ENCODE results near the gene OR5K4.

OR5K4 gene

GRCh38 chr3:98353554-98353953 is at the start of gene OR5K4:
Gene OR5K4, plus strand, starts transcription at chr3:98353854. Its CDS starts 0 bp downstream, at chr3:98353854.
- DNase-seq (ENCODE audit: low read depth): no peak
- no peak for TF ChIP-seq CTCF (conservative IDR thresholded peaks at IDR 0.05; ENCODE audit: control insufficient read depth, insufficient read depth, low read depth, low read length)
- no peak within 1 kb of the TSS for H3K4me3 ChIP-seq (ENCODE audit: control insufficient read depth, low read depth, low read length)

GRCh38 chr3:98322101-98322500 is 31.6 kb upstream of the OR5K4 start:
- no peak overlapping the region for H3K4me3 ChIP-seq (ENCODE audit: control insufficient read depth, low read depth, low read length)
- no peak for DNase-seq (ENCODE audit: low read depth)
- no peak for TF ChIP-seq CTCF (conservative IDR thresholded peaks at IDR 0.05; ENCODE audit: control insufficient read depth, insufficient read depth, low read depth, low read length)

GRCh38 chr3:98322686-98323085 is 31.0 kb upstream of the OR5K4 start:
- TF ChIP-seq CTCF (conservative IDR thresholded peaks at IDR 0.05; ENCODE audit: control insufficient read depth, insufficient read depth, low read depth, low read length): no peak
- no peak for DNase-seq (ENCODE audit: low read depth)
- no peak overlapping the region for H3K4me3 ChIP-seq (ENCODE audit: control insufficient read depth, low read depth, low read length)

GRCh38 chr3:98323425-98323824 is 30.2 kb upstream of the OR5K4 start:
- TF ChIP-seq CTCF (conservative IDR thresholded peaks at IDR 0.05; ENCODE audit: control insufficient read depth, insufficient read depth, low read depth, low read length): no peak
- H3K4me3 ChIP-seq (ENCODE audit: control insufficient read depth, low read depth, low read length): no peak overlapping the region
- no peak for DNase-seq (ENCODE audit: low read depth)

- TF ChIP-seq CTCF (conservative IDR thresholded peaks at IDR 0.05; ENCODE audit: control insufficient read depth, insufficient read depth, low read depth, low read length): no peak
- DNase-seq (ENCODE audit: low read depth): no peak
- no peak overlapping the region for H3K4me3 ChIP-seq (ENCODE audit: control insufficient read depth, low read depth, low read length)
These were observed 28.6 kb upstream of the OR5K4 start for GRCh38 chr3:98325055-98325454.

GRCh38 chr3:98326105-98326893 is 27.4 kb upstream of the OR5K4 start:
- DNase-seq (ENCODE audit: low read depth): no peak
- H3K4me3 ChIP-seq (ENCODE audit: control insufficient read depth, low read depth, low read length): no peak overlapping the region
- TF ChIP-seq CTCF (conservative IDR thresholded peaks at IDR 0.05; ENCODE audit: control insufficient read depth, insufficient read depth, low read depth, low read length): no peak

Measured in fibroblast of mammary gland (primary cell).